Suprapubic skin (tissue), 4 donors: ENCODE results near the gene ERP29. TPM values are rescaled to one million over a fixed set of nuclear protein-coding genes. Genes with fewer than 3 reads are reported as not detected.

Experiments
- DNase-seq, 2 donors: peaks; one replicate each; pipeline ENCODE4 v3.0.0-alpha.2; 2019; ENCODE audit warnings: low spot score in 2 of 2
- H3K27ac ChIP-seq: fragments of 200-600 bp; sonication (generic); one replicate; pipeline ENCODE4 v1.5.1; 2019
- H3K27me3 ChIP-seq: fragments of 200-600 bp; sonication (generic); one replicate; pipeline ENCODE4 v1.5.1; 2019
- H3K36me3 ChIP-seq: fragments of 200-600 bp; sonication (generic); one replicate; pipeline ENCODE4 v1.5.1; 2019
- H3K4me1 ChIP-seq: fragments of 200-600 bp; sonication (generic); one replicate; pipeline ENCODE4 v1.5.1; 2019
- H3K4me3 ChIP-seq: fragments of 200-600 bp; sonication (generic); one replicate; pipeline ENCODE4 v1.5.1; 2019; ENCODE audit warnings: mild to moderate bottlenecking
- H3K9me3 ChIP-seq: fragments of 200-600 bp; sonication (generic); one replicate; pipeline ENCODE4 v1.5.1; 2019
- EP300 ChIP-seq: sonication (generic); formaldehyde crosslinking; IDR thresholded peaks from one replicate; pipeline ENCODE4 v1.6.1; 2017; ENCODE audit warnings: antibody characterized with exemption
- POLR2A ChIP-seq, 2 donors: fragments of 450-650 bp; IDR thresholded peaks; one replicate each; pipeline ENCODE4 v1.6.1; 2017; ENCODE audit warnings: antibody characterized with exemption in 2 of 2, mild to moderate bottlenecking in 2 of 2, moderate library complexity in 2 of 2
- POLR2AphosphoS5 ChIP-seq, 3 donors: sonication (generic); formaldehyde crosslinking; IDR thresholded peaks; one replicate each; pipeline ENCODE4 v1.6.1; 2017; ENCODE audit warnings: antibody characterized with exemption in 3 of 3
- WGBS: methylation state at CpG from one replicate; pipeline ENCODE4 v1.1.5; 2018; 5-methylcytosine and 5-hydroxymethylcytosine counted together
- total RNA-seq, 4 donors: library from RNA; depleted of rRNA; stranded (reverse); fragments of >200 nt; gene quantifications; one replicate each; pipeline ENCODE4 v1.1.0, GENCODE V29; 2016
- TF ChIP-seq, protein P1 (sequence below), 2 donors: fragments of 200-600 bp in 1 of 2; fragments of 450-650 bp in 1 of 2; sonication (generic) in 1 of 2; IDR thresholded peaks; one replicate each; pipeline ENCODE4 v1.5.1; 2016 to 2019; ENCODE audit warnings: antibody characterized with exemption in 2 of 2, mild to moderate bottlenecking in 1 of 2, moderate library complexity in 1 of 2

Gene ERP29
- total RNA-seq, 4 donors from 2014 or later, result 40.8 to 71.0 (median 52.5) TPM

GRCh38 chr12:112018571-112019237 is 5.5 kb downstream of the ERP29 start:
- DNase-seq, result no peak
- Histone ChIP-seq H3K27ac (no peak overlapping the region), H3K9me3 (no peaks in the 10 kb centered on the region), H3K4me3 (no peak overlapping the region), H3K4me1 (peaks cover 24% of the 10 kb centered on the region), H3K27me3 (no peaks in the 10 kb centered on the region), H3K36me3 (peaks cover 43% of the 10 kb centered on the region)
- WGBS, result 74% methylated on average over 2 of the region's 2 CpGs
- TF ChIP-seq POLR2A (IDR thresholded peaks at IDR 0.05) (no peak), POLR2AphosphoS5 (IDR thresholded peaks at IDR 0.05) (no peak), EP300 (no peak)
- TF ChIP-seq, protein P1, sequence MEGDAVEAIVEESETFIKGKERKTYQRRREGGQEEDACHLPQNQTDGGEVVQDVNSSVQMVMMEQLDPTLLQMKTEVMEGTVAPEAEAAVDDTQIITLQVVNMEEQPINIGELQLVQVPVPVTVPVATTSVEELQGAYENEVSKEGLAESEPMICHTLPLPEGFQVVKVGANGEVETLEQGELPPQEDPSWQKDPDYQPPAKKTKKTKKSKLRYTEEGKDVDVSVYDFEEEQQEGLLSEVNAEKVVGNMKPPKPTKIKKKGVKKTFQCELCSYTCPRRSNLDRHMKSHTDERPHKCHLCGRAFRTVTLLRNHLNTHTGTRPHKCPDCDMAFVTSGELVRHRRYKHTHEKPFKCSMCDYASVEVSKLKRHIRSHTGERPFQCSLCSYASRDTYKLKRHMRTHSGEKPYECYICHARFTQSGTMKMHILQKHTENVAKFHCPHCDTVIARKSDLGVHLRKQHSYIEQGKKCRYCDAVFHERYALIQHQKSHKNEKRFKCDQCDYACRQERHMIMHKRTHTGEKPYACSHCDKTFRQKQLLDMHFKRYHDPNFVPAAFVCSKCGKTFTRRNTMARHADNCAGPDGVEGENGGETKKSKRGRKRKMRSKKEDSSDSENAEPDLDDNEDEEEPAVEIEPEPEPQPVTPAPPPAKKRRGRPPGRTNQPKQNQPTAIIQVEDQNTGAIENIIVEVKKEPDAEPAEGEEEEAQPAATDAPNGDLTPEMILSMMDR (IDR thresholded peaks at IDR 0.05), result no peak

GRCh38 chr12:112020947-112021457 is 7.8 kb downstream of the ERP29 start:
- DNase-seq, result no peak
- TF ChIP-seq, protein P1 (IDR thresholded peaks at IDR 0.05), result no peak
- TF ChIP-seq POLR2A (IDR thresholded peaks at IDR 0.05) (no peak), POLR2AphosphoS5 (IDR thresholded peaks at IDR 0.05) (no peak), EP300 (no peak)
- Histone ChIP-seq H3K4me1 (peaks cover 5% of the 10 kb centered on the region), H3K4me3 (no peak overlapping the region), H3K36me3 (peaks cover 54% of the 10 kb centered on the region), H3K27me3 (no peaks in the 10 kb centered on the region), H3K27ac (no peak overlapping the region), H3K9me3 (no peaks in the 10 kb centered on the region)
- 91% methylated on average over 8 of the region's 8 CpGs for WGBS

GRCh38 chr12:112022241-112023016 is 9.2 kb downstream of the ERP29 start:
- no peak for DNase-seq
- Histone ChIP-seq H3K27me3 (no peaks in the 10 kb centered on the region), H3K4me3 (no peak overlapping the region), H3K9me3 (no peaks in the 10 kb centered on the region), H3K4me1 (peaks cover 5% of the 10 kb centered on the region), H3K36me3 (peaks cover 51% of the 10 kb centered on the region), H3K27ac (no peak overlapping the region)
- 90% methylated on average over 11 of the region's 11 CpGs for WGBS
- TF ChIP-seq, protein P1 (IDR thresholded peaks at IDR 0.05), result no peak
- no peak for TF ChIP-seq POLR2A (IDR thresholded peaks at IDR 0.05)
- TF ChIP-seq POLR2AphosphoS5 (IDR thresholded peaks at IDR 0.05), result no peak
- no peak for TF ChIP-seq EP300

DNA sequence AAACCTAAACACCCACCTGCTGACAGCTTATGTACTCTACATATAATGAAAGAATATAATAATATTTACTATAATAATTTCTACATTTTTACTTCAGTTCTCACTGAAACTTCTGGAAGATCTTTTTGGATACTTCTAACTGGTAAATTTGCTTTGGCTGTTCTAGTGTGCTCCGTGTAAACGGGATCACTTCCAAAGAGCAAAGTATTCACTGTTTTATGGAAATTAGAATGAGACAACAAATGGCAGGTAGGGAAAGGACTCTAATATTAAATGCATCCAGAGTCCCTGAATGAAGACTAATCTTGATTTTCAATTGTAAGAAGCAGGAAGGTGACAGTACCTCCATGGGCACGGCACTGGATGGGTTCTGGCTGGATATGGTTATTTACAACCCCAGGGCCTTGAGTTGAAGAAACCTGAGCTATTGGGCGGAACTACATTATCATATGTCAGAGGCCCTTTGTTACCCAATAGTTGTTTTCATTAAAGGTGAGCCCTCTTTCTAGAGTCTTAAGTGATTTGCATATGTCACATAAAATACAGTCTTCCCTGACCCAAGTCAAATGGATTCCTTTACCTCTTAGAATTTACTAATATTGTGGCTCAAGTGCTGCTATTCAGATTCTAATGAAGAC is 10.7 kb downstream of the ERP29 start:
- no peaks in the 10 kb centered on the region for H3K4me1 ChIP-seq
- H3K36me3 ChIP-seq, result peaks cover 53% of the 10 kb centered on the region
- no peaks in the 10 kb centered on the region for H3K9me3 ChIP-seq
- no peak overlapping the region for H3K4me3 ChIP-seq
- TF ChIP-seq POLR2AphosphoS5 (IDR thresholded peaks at IDR 0.05) (no peak), POLR2A (IDR thresholded peaks at IDR 0.05) (no peak), EP300 (no peak)
- TF ChIP-seq, protein P1 (IDR thresholded peaks at IDR 0.05), result no peak
- whole genome bisulfite sequencing, result 85% methylated on average over 4 of the region's 4 CpGs
- no peak overlapping the region for H3K27ac ChIP-seq
- no peak for DNase-seq
- no peaks in the 10 kb centered on the region for H3K27me3 ChIP-seq
